COR-L47 (cell line): Measurements from ENCODE around the gene OR2AE1.
"Not testable (repeated sequence)": the region's sequence is repeated elsewhere in the genome, so short reads cannot be mapped to it uniquely, and the experiment has no call there.

ENCODE experiments used
- DNase-seq: peaks from one replicate; lab custom pipeline; 2025; lab: John Stamatoyannopoulos, UW

OR2AE1 gene, protein sequence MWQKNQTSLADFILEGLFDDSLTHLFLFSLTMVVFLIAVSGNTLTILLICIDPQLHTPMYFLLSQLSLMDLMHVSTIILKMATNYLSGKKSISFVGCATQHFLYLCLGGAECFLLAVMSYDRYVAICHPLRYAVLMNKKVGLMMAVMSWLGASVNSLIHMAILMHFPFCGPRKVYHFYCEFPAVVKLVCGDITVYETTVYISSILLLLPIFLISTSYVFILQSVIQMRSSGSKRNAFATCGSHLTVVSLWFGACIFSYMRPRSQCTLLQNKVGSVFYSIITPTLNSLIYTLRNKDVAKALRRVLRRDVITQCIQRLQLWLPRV

DNA sequence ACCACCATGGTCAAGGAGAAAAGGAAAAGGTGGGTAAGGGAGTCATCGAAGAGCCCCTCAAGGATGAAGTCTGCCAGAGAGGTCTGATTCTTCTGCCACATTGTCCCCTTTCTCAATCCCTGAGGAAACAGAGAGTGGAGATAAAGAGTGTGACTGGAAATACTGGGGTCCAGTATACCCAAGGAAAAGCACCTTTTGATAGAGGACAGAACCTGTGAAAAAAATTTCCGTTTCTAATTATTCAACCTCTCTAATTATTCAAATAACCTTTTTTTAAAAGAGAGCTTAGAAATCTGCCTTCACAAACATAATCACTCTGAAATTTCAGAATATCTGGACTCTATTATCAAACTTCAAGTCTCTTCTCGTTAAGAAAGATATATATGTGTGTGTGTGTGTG is at the start of gene OR2AE1:
Gene OR2AE1 (minus strand): TSS at position 101 of the 400 bp plus-strand sequence. CDS start 0 bp downstream, at position 101.
- no peak for DNase-seq

DNA sequence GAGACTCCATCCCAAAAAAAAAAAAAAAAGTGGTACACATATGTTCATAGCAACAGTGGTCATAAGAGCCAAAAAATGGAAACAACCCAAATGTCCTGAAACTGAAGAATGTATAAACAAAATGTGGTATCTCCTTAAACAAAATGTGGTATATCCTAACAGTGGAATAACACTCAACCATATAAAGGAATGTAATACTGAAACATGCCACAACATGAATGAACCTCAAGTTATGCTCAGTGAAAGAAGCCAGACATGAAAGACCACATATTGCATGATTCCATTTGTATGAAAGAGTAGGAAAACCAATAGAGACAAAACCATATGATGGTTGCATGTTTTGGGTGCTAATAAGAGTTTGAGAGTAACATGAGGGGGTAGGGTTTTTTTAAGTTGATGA is 49.5 kb upstream of the OR2AE1 start:
- DNase-seq: no peak

GRCh38 chr7:99923200-99923599 is 46.4 kb upstream of the OR2AE1 start:
- no peak for DNase-seq

DNA sequence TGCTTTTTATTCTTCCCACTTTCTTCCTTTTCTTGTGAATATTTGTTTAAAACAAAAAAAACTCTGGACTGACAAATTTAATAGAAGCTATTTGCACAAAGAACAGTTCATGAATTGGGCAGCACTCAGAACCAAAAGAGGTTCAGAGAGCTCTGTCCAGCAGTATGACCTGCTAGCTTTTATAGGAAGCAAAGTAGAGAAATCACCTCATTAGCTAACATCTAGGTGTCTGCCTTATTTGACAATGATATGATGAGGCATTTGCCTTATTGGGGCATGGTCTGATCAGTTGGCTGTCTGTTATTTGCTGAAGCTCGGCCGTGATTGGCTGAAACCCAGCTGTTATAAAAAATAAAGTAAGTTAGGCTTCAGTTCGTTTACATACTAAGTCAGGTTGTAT is 43.3 kb upstream of the OR2AE1 start:
- DNase-seq: no peak

- no peak for DNase-seq
Measured at GRCh38 chr7:99919814-99920112, 42.9 kb upstream of the OR2AE1 start.

- DNase-seq: peak; percentile 87
Measured at GRCh38 chr7:99918959-99919813, 42.4 kb upstream of the OR2AE1 start, which contains the start of gene TRIM4. TSS of gene TRIM4 (minus strand) at chr7:99919530. CDS start at chr7:99919401, 129 bp downstream.

GRCh38 chr7:99910976-99911375 is 34.1 kb upstream of the OR2AE1 start:
- DNase-seq: no peak

GRCh38 chr7:99901581-99901980 is 24.7 kb upstream of the OR2AE1 start:
- no peak for DNase-seq

DNA sequence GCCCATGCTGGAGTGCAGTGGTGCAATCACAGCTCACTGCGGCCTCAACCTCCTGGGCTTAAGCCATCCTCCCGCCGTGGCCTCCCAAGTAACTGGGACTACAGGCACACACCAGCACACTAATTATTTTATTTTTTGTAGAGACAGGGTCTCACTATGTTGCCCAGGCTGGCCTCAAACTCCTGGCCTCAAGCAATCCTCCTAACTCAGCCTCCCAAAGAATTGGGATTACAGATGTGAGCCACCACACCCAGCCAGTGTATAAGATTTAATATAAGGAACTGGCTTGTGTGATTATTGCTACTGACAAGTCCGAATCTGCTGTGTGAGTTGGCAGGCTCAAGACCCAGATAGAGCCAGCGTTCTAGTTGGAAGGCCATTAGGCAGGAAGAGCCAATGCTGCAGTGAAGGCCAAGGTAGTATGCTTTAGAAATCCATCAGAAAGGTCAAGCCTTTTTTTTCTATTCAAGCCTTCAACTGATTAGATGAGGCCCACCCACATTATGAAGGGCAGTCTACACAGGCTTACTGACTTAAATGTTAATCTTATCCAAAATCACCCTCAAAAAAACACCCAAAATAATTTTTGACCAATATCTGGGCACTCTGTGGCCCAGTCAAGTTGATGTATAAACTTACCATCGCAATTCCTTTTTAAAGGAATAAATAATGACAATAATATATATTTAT is 23.1 kb upstream of the OR2AE1 start:
- no peak for DNase-seq

- DNase-seq: no peak
Measured at GRCh38 chr7:99898836-99899235, 22.0 kb upstream of the OR2AE1 start.

DNA sequence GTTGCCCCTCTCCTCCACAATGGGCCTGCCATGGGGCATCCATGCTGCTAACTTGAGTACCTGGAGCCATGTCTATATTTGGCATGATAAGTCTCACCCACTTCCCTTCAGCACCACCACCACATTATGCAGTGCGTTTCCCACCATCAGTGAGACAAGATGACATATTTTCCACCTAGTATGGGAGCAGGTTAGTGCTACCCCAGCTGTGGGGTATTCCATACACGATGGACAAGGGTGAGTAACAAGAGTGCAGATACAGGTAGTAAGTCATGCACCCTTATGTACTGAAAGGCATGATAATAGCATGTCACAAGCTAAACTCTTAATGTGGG is 21.2 kb upstream of the OR2AE1 start:
- DNase-seq: no peak

GRCh38 chr7:99897322-99898022 is 20.6 kb upstream of the OR2AE1 start:
- DNase-seq: no peak

DNA sequence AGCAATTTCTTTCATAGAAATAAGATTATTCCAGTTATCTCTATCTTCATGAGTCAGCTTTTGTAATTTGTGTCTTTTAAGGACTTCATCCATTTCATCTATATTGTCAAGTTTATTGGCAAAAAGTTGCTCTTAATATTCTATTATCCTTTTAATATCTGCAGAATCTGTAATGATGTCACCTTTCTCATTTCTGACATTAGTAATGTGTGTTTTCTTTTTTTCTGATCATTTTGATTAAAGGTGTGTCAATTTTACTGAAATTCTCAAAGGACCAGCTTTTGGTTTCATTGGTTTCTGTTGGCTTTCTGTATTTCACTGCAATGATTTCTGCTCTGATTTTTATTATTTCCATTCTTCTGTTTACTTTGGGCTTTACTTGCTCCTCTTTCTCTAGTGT is 17.9 kb upstream of the OR2AE1 start:
- DNase-seq: no peak

DNA sequence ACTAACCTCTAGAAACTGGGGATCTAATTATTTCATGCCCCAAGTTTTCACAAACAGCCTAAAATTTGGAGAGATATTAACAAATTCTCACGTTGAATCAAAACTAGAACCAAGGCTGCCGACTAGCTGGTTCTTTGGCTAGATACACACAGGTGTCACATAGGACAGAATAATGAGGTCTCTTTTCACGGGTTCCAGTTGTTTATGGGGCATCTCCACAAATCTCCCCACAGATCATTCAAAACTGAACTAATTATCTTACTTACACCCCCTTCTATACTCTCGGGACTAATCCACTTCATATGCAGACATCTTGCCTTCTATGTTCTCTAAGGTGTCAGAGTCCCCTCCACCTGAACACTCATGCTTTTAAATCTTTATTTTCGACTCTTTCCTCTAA is 16.4 kb upstream of the OR2AE1 start:
- no peak for DNase-seq

DNA sequence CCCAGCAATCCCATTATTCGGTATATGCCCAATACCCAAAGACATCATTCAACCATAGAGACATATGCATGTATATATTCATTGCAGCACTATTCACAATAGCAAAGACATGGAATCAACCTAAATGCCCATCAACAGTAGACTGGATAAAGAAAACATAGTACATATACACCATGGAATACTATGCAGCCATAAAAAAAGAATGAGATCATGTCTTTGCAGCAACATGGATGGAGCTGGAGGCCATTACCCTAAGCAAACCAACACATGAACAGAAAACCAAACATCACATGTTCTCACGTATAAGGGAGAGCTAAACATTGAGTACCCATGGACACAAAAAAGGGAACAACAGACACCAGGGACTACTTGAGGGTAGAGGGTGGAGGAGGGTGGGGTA is 13.5 kb upstream of the OR2AE1 start:
- not testable (repeated sequence) for DNase-seq

GRCh38 chr7:99888366-99888765 is 11.5 kb upstream of the OR2AE1 start:
- DNase-seq: not testable (repeated sequence)

- DNase-seq: no peak
Measured at GRCh38 chr7:99881370-99881769, 4.5 kb upstream of the OR2AE1 start.

GRCh38 chr7:99876491-99876890 is 342 bp downstream of the OR2AE1 start:
- no peak for DNase-seq

DNA sequence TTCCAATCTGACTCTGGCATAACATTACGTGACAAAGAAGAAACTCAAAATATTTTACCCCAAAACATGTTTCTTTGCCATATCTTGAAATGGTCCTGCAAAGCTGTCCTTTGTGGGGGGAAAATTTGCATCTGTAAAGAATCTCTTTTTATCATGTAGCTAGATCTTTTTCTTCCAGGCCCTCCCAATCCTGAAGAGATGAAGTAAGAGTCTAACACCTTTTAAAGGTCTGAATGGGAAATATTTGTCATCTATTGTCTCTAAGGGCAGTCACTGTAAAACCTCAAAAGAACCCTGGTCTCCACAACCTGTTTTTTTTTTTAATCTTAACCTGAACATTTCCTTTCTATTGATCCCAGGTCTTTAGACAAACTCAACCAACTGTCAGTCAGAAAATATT is 8.6 kb downstream of the OR2AE1 start:
- DNase-seq: no peak

- not testable (repeated sequence) for DNase-seq
Measured at GRCh38 chr7:99867477-99867876, 9.4 kb downstream of the OR2AE1 start.

DNA sequence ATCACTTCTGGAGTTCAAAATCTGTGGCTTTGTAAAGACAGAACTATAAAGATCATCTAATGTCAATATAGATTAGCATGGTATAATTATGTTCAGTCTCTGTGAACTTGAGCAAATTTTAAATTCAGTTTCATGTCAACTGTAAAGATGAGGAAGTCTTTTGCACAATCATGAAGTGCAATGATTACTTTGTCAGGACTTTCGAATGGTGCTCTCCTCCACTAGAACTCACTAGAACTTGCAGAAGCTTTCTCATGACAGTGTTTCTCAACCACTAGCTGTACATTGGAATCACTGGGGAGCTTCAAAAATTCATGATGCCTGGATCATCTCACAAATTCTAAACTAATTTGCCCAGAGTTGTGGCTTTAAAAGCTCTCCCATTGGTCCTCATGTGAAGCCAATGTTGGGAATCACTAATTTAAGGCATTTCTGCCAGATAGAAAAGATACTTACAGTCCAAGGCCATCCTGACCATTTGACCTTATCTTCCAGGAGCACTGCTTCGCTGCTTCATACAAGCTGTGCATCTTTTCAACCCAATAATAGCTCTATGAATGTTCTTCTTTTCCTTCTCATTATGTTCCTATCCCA is 12.9 kb downstream of the OR2AE1 start:
- DNase-seq: no peak
